Left ventricle myocardium inferior (tissue), 1 donor: ENCODE measurements around the gene PYGB. TPM values are rescaled to one million over a fixed set of nuclear protein-coding genes. Genes with fewer than 3 reads are reported as not detected.

Experiments used
- DNase-seq: peaks from one replicate; pipeline ENCODE4 v3.0.0-alpha.2; 2020
- H3K27ac ChIP-seq: fragments of 200-600 bp; replicated peaks from 2 replicates; pipeline ENCODE4 v1.8.0; 2021
- H3K27me3 ChIP-seq: fragments of 200-600 bp; 2 replicates; pipeline ENCODE4 v1.8.0; 2021; ENCODE audit warnings: low read depth
- H3K36me3 ChIP-seq: fragments of 200-600 bp; 2 replicates; pipeline ENCODE4 v1.8.0; 2021
- H3K4me1 ChIP-seq: fragments of 200-600 bp; 2 replicates; pipeline ENCODE4 v1.8.0; 2021
- H3K4me3 ChIP-seq: fragments of 200-600 bp; 2 replicates; pipeline ENCODE4 v1.8.0; 2021; ENCODE audit warnings: mild to moderate bottlenecking, moderate library complexity
- H3K9me3 ChIP-seq: fragments of 200-600 bp; replicated peaks from 2 replicates; pipeline ENCODE4 v1.8.0; 2021
- CTCF ChIP-seq: fragments of 200-600 bp; IDR thresholded peaks from 2 replicates; pipeline ENCODE4 v1.8.0; 2021; ENCODE audit warnings: antibody characterized with exemption, mild to moderate bottlenecking, borderline replicate concordance
- intact Hi-C: fragments of 100-400 bp; cut with micrococcal nuclease; formaldehyde crosslinking; loops from one replicate; pipeline ENCODE4 v1.11.0; 2022
- total RNA-seq: library from RNA; stranded (reverse); fragmentation: NEBNext Ultra II Directional; extraction: Animal tissue kit (Norgen Biotek cat#: 25700); gene quantifications from one replicate; pipeline ENCODE4 v1.2.1, GENCODE V29; 2021
- donor health status: DM: no; HTN: yes; CAD: no; lungs with severe emphysema.

PYGB gene
- total RNA-seq, 1 donor from 2014 or later = 218 TPM

- H3K27ac ChIP-seq = peak overlapping the region; percentile 85
- intact Hi-C loops = no loop called here
- H3K9me3 ChIP-seq = no peaks in the 10 kb centered on the region
- H3K36me3 ChIP-seq = peaks cover 89% of the 10 kb centered on the region
- peaks cover 59% of the 10 kb centered on the region for H3K4me1 ChIP-seq
- no peaks in the 10 kb centered on the region for H3K27me3 ChIP-seq
- no peak for DNase-seq
- TF ChIP-seq CTCF = no peak
- H3K4me3 ChIP-seq = peak overlapping the region; percentile 38
These were observed 31.5 kb upstream of the PYGB start for GRCh38 chr20:25216199-25216945.

GRCh38 chr20:25217161-25218108 lies 30.4 kb upstream of the PYGB start:
- peaks cover 78% of the 10 kb centered on the region for H3K36me3 ChIP-seq

GRCh38 chr20:25218109-25218486 lies 29.8 kb upstream of the PYGB start:
- Histone ChIP-seq H3K27me3 (no peaks in the 10 kb centered on the region), H3K27ac (peak overlapping the region; percentile 90), H3K4me3 (no peak overlapping the region), H3K9me3 (no peaks in the 10 kb centered on the region), H3K36me3 (peaks cover 71% of the 10 kb centered on the region), H3K4me1 (peaks cover 76% of the 10 kb centered on the region)
- intact Hi-C loops = no loop called here
- DNase-seq = no peak
- TF ChIP-seq CTCF = no peak

More at GRCh38 chr20:25217161-25218108, 30.4 kb upstream of the PYGB start:
- Histone ChIP-seq H3K9me3 (no peaks in the 10 kb centered on the region), H3K4me1 (peaks cover 69% of the 10 kb centered on the region), H3K27me3 (no peaks in the 10 kb centered on the region), H3K27ac (peak overlapping the region; percentile 90), H3K4me3 (peak overlapping the region; percentile 38)
- TF ChIP-seq CTCF = no peak
- DNase-seq = no peak
- intact Hi-C loops = no loop called here

GRCh38 chr20:25218492-25218891 lies 29.4 kb upstream of the PYGB start:
- no peak for DNase-seq
- Histone ChIP-seq H3K4me3 (no peak overlapping the region), H3K27ac (peak overlapping the region; percentile 90), H3K36me3 (peaks cover 68% of the 10 kb centered on the region), H3K9me3 (no peaks in the 10 kb centered on the region), H3K27me3 (no peaks in the 10 kb centered on the region), H3K4me1 (peaks cover 80% of the 10 kb centered on the region)
- no peak for TF ChIP-seq CTCF
- intact Hi-C loops = no loop called here

GRCh38 chr20:25219365-25219764 lies 28.5 kb upstream of the PYGB start:
- no peak for TF ChIP-seq CTCF
- H3K27me3 ChIP-seq = no peaks in the 10 kb centered on the region
- H3K4me1 ChIP-seq = peaks cover 88% of the 10 kb centered on the region
- DNase-seq = no peak
- no peaks in the 10 kb centered on the region for H3K9me3 ChIP-seq
- H3K27ac ChIP-seq = peak overlapping the region; percentile 90
- peaks cover 67% of the 10 kb centered on the region for H3K36me3 ChIP-seq
- intact Hi-C loops = no loop called here
- no peak overlapping the region for H3K4me3 ChIP-seq
